AG10803 (cell line): ENCODE data around the gene HDAC10.
A peak's percentile ranks its signal among the peaks of the same experiment; 100 is the strongest.

Experiments used
- DNase-seq: peaks from one replicate; pipeline ENCODE4 v3.0.0; 2010; ENCODE audit warnings: low read depth
- H3K4me3 ChIP-seq: 2 replicates; pipeline ENCODE4 v1.5.1; 2011; ENCODE audit warnings: mild to moderate bottlenecking, low read length, control low read depth
- CTCF ChIP-seq: conservative IDR thresholded peaks from 2 replicates; pipeline ENCODE4 v1.5.1; 2011; ENCODE audit warnings: mild to moderate bottlenecking, low read length, control low read depth, inconsistent platforms

HDAC10 gene

GRCh38 chr22:50250555-50251476 is at the start of gene HDAC10:
HDAC10 (minus strand) TSS chr22:50251265; CDS start chr22:50251032, 233 bp downstream.
- peak; percentile 75 for DNase-seq
- peak within 1 kb of the TSS; percentile 80 for H3K4me3 ChIP-seq
- TF ChIP-seq CTCF, result no peak

- peak overlapping the region; percentile 39 for H3K4me3 ChIP-seq
- TF ChIP-seq CTCF, result no peak
- no peak for DNase-seq
Measured at GRCh38 chr22:50300620-50301257, 49.7 kb upstream of the HDAC10 start.

DNA sequence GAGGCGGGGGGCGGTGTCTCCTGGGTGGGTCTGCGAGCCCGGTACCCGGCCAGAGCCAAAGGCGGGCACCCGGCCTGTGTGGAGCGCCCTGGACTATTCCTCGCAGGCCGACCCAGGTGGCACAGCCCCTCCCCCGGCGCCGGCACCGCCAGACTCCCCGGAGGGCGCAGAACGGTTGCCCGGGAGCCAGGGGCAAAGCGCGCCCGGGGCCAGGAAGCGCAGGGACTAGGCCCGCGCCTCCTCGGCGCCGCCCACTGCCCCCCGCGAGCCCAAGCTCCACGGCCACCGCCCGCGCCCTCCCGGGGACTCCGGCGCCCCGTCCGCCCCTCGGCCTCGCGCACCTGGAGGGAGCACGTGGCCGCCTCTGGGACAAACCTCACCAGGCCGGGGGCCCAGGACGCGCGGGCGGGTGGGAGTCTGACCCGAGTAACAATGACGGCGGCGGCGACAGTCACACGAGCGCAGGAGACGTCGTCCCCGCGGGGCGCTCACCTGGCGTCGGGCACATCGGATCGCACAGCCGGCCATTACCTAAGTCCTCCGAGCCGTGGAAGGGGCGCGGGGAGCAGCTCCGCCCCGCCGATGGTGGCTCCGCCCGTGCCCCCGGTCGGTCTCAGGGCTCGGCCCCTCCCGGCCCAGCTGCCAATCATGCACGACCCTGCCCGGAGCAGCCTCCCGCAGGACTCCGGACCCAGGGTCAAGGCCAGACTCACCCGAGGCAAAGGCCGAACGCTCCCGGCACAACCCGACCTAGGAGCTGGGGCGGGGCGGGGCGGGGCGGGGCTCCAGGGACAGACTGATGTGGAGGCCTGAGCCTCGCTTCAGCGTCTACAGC is 48.9 kb upstream of the HDAC10 start:
- no peak for DNase-seq
- TF ChIP-seq CTCF, result no peak
- H3K4me3 ChIP-seq, result peak overlapping the region; percentile 43

GRCh38 chr22:50298937-50299784 is 48.1 kb upstream of the HDAC10 start:
- no peak for TF ChIP-seq CTCF
- H3K4me3 ChIP-seq, result peak overlapping the region; percentile 20
- DNase-seq, result peak; percentile 33

DNA sequence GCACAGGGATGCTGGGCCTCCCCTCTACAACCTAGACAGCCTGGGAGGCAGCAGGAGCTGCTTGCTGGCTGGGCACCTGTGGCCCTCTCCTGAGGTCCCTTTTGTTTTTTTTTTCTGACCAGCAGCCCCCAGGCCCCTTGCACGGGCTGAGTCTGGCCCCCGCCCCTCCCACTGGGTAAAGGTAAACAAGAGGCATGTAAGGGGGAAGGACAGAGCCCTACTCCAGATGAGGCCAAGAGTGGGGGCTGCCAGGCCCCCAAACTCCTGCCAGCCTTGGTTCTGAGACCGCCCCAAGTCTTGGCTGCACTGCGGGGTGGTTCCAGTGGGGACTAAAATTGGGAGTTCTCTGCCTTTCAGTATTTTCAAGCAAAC is 47.2 kb upstream of the HDAC10 start:
- no peak overlapping the region for H3K4me3 ChIP-seq
- TF ChIP-seq CTCF, result no peak
- no peak for DNase-seq

- no peak for TF ChIP-seq CTCF
- no peak overlapping the region for H3K4me3 ChIP-seq
- no peak for DNase-seq
Measured at GRCh38 chr22:50297510-50298265, 46.6 kb upstream of the HDAC10 start.
